GM13977 (cell line): Measurements from ENCODE around the gene LIPN.

Experiments used
- DNase-seq: peaks from one replicate; pipeline ENCODE4 v3.0.0; 2012; ENCODE audit warnings: low spot score
- CTCF ChIP-seq: IDR thresholded peaks from 2 replicates; pipeline ENCODE4 v1.5.1; 2012; ENCODE audit warnings: mild to moderate bottlenecking, control low read depth; ENCODE audit not compliant: insufficient read depth; ENCODE audit errors: extremely low read depth, missing control alignments
- in situ Hi-C: fragments of 300-500 bp; cut with MboI; formaldehyde crosslinking; loops from one replicate; pipeline ENCODE4 v1.12.0; 2022; ENCODE audit warnings: low sequenced_read_pairs, low pct_unique_long_range_greater_than_20kb, mixed read lengths, inconsistent platforms; ENCODE audit not compliant: unreplicated experiment

LIPN gene

GRCh38 chr10:88802523-88803285 lies 42.9 kb downstream of the LIPN start, which contains the start of gene LIPM:
LIPM (plus strand) TSS chr10:88802730; CDS start chr10:88802897, 167 bp downstream.
- DNase-seq, result no peak
- in situ Hi-C loops, result loop anchor here (10.0 to 25.0 kb wide), 2 partner anchors 118 to 240 kb away; no protein-coding TSS in a partner anchor
- TF ChIP-seq CTCF, result no peak

GRCh38 chr10:88803641-88804040 lies 43.8 kb downstream of the LIPN start:
- TF ChIP-seq CTCF, result no peak
- in situ Hi-C loops, result loop anchor here (10.0 to 25.0 kb wide), 2 partner anchors 119 to 241 kb away; no protein-coding TSS in a partner anchor

GRCh38 chr10:88804083-88804812 lies 44.4 kb downstream of the LIPN start:
- in situ Hi-C loops, result loop anchor here (10.0 to 25.0 kb wide), 2 partner anchors 119 to 242 kb away; no protein-coding TSS in a partner anchor
- no peak for DNase-seq
- no peak for TF ChIP-seq CTCF

More at GRCh38 chr10:88803641-88804040, 43.8 kb downstream of the LIPN start:
- no peak for DNase-seq

GRCh38 chr10:88805361-88805760 lies 45.5 kb downstream of the LIPN start:
- in situ Hi-C loops, result loop anchor here (10.0 to 25.0 kb wide), 2 partner anchors 121 to 243 kb away; no protein-coding TSS in a partner anchor
- DNase-seq, result no peak
- TF ChIP-seq CTCF, result no peak

- no peak for DNase-seq
- no peak for TF ChIP-seq CTCF
- in situ Hi-C loops, result loop anchor here (10.0 to 25.0 kb wide), 2 partner anchors 121 to 244 kb away; no protein-coding TSS in a partner anchor
Observed at GRCh38 chr10:88805924-88806323, 46.1 kb downstream of the LIPN start.

GRCh38 chr10:88809621-88810020 lies 49.8 kb downstream of the LIPN start:
- in situ Hi-C loops, result loop anchor here (10.0 to 25.0 kb wide), 2 partner anchors 125 to 247 kb away; no protein-coding TSS in a partner anchor
- DNase-seq, result no peak
- no peak for TF ChIP-seq CTCF
